Esophagus squamous epithelium (tissue), 4 donors: Measurements from ENCODE around the gene IRF2BP2.
A peak's percentile ranks its signal among the peaks of the same experiment; 100 is the strongest.

Experiments used
- CTCF ChIP-seq, 6 experiments: fragments of 450-650 bp in 4 of 6; fragments of 200-600 bp in 2 of 6; sonication (generic) in 2 of 6; IDR thresholded peaks; one replicate each; pipeline ENCODE4 v1.5.1; 2016 to 2019; ENCODE audit warnings: antibody characterized with exemption in 6 of 6, mild to moderate bottlenecking in 4 of 6, moderate library complexity in 4 of 6
- POLR2A ChIP-seq, 4 donors: fragments of 450-650 bp; IDR thresholded peaks; one replicate each; pipeline ENCODE4 v1.6.1; 2017; ENCODE audit warnings: antibody characterized with exemption in 4 of 4, mild to moderate bottlenecking in 4 of 4, moderate library complexity in 3 of 4

- TF ChIP-seq CTCF (IDR thresholded peaks at IDR 0.05): peak in 3 of 6 experiments; percentile 18 to 54 (median 36)
- no peak for TF ChIP-seq POLR2A (IDR thresholded peaks at IDR 0.05)
Measured at GRCh38 chr1:234579967-234580366, 30.0 kb downstream of the IRF2BP2 start.
